Skin epidermis (tissue), 12 donors: Measurements from ENCODE around the gene CRYBG2.
A peak's percentile ranks its signal among the peaks of the same experiment; 100 is the strongest.
"Not testable (repeated sequence)": the region's sequence is repeated elsewhere in the genome, so short reads cannot be mapped to it uniquely, and the experiment has no call there.

Source experiments
- H3K27ac ChIP-seq, 21 experiments: fragments of 200-600 bp; sonication (generic) in 11 of 21; one replicate each; pipeline ENCODE4 v1.5.0; 2020; ENCODE audit warnings: mild to moderate bottlenecking in 3 of 21, inconsistent platforms in 2 of 21, moderate library complexity in 2 of 21
- H3K4me3 ChIP-seq, 7 experiments: fragments of 200-600 bp; sonication (generic) in 2 of 7; one replicate each; pipeline ENCODE4 v1.5.0; 2020; ENCODE audit warnings: inconsistent platforms in 2 of 7, mild to moderate bottlenecking in 2 of 7, moderate library complexity in 1 of 7

Gene CRYBG2

GRCh38 chr1:26330276-26330675, 23.7 kb downstream of the CRYBG2 start:
- Histone ChIP-seq H3K4me3 (no peak overlapping the region), H3K27ac (no peak overlapping the region)

- H3K27ac ChIP-seq, H3K4me3 ChIP-seq: not testable (repeated sequence)
Observed at GRCh38 chr1:26329380-26329779, 24.6 kb downstream of the CRYBG2 start.

GRCh38 chr1:26328597-26328996, 25.3 kb downstream of the CRYBG2 start:
- Histone ChIP-seq H3K27ac (no peak overlapping the region), H3K4me3 (no peak overlapping the region)

GRCh38 chr1:26327956-26328362, 26.0 kb downstream of the CRYBG2 start:
- peak overlapping the region in 1 of 21 experiments; percentile 5 for H3K27ac ChIP-seq
- no peak overlapping the region for H3K4me3 ChIP-seq

GRCh38 chr1:26324550-26324949, 29.4 kb downstream of the CRYBG2 start:
- H3K27ac ChIP-seq = no peak overlapping the region
- H3K4me3 ChIP-seq = no peak overlapping the region

GRCh38 chr1:26323382-26323781, 30.5 kb downstream of the CRYBG2 start:
- H3K4me3 ChIP-seq = no peak overlapping the region
- H3K27ac ChIP-seq = no peak overlapping the region

GRCh38 chr1:26322042-26322331, 31.9 kb downstream of the CRYBG2 start:
- peak overlapping the region in 3 of 21 experiments; percentile 38 to 93 (median 93) for H3K27ac ChIP-seq
- H3K4me3 ChIP-seq = no peak overlapping the region

- H3K4me3 ChIP-seq = no peak overlapping the region
- H3K27ac ChIP-seq = peak overlapping the region in 13 of 21 experiments; percentile 12 to 93 (median 45)
Observed at GRCh38 chr1:26321315-26322041, 32.5 kb downstream of the CRYBG2 start.

- Histone ChIP-seq H3K27ac (peak overlapping the region in 13 of 21 experiments; percentile 12 to 93 (median 45)), H3K4me3 (no peak overlapping the region)
Observed at GRCh38 chr1:26320896-26321295, 33.0 kb downstream of the CRYBG2 start.

- Histone ChIP-seq H3K27ac (peak overlapping the region in 18 of 21 experiments; percentile 18 to 93 (median 74)), H3K4me3 (peak overlapping the region; percentile 27 to 48 (median 34))
Observed at GRCh38 chr1:26318338-26319064, 35.4 kb downstream of the CRYBG2 start.

GRCh38 chr1:26317612-26318337, 36.2 kb downstream of the CRYBG2 start, which contains the start of gene CD52:
TSS of gene CD52 (plus strand) at chr1:26317958. CDS start at chr1:26318018, 60 bp downstream.
- peak within 1 kb of the TSS in 18 of 21 experiments; percentile 18 to 93 (median 74) for H3K27ac ChIP-seq
- H3K4me3 ChIP-seq = peak within 1 kb of the TSS; percentile 27 to 48 (median 34)

GRCh38 chr1:26317146-26317545, 36.8 kb downstream of the CRYBG2 start:
- Histone ChIP-seq H3K27ac (peak overlapping the region in 12 of 21 experiments; percentile 54 to 93 (median 81)), H3K4me3 (peak overlapping the region in 2 of 7 experiments; percentile 6 to 31)

- peak overlapping the region in 11 of 21 experiments; percentile 5 to 93 (median 79) for H3K27ac ChIP-seq
- no peak overlapping the region for H3K4me3 ChIP-seq
Observed at GRCh38 chr1:26315874-26316850, 37.8 kb downstream of the CRYBG2 start.

GRCh38 chr1:26314501-26314900, 39.4 kb downstream of the CRYBG2 start:
- no peak overlapping the region for H3K4me3 ChIP-seq
- peak overlapping the region in 5 of 21 experiments; percentile 43 to 93 (median 92) for H3K27ac ChIP-seq

GRCh38 chr1:26307966-26308899, 45.7 kb downstream of the CRYBG2 start:
- H3K27ac ChIP-seq = peak overlapping the region in 6 of 21 experiments; percentile 9 to 86 (median 52)
- H3K4me3 ChIP-seq = not testable (repeated sequence)

- no peak overlapping the region for H3K4me3 ChIP-seq
- peak overlapping the region in 14 of 21 experiments; percentile 20 to 86 (median 62) for H3K27ac ChIP-seq
Observed at GRCh38 chr1:26307363-26307781, 46.6 kb downstream of the CRYBG2 start.

- H3K27ac ChIP-seq = peak within 1 kb of the TSS in 20 of 21 experiments; percentile 23 to 86 (median 70)
- H3K4me3 ChIP-seq = peak within 1 kb of the TSS; percentile 51 to 96 (median 73)
Observed at GRCh38 chr1:26306290-26307229, 47.4 kb downstream of the CRYBG2 start, which contains the start of gene UBXN11. TSS of gene UBXN11 (minus strand) at chr1:26306636. CDS start at chr1:26302883, 3,753 bp downstream.
